ENCODE measurements around the gene BACE1-AS.

GRCh38 chr11:117299351-117300282 is 8.5 kb downstream of the BACE1-AS start:
- TF ChIP-seq CTCF (IDR thresholded peaks at IDR 0.05) = no peak
- TF ChIP-seq POLR2AphosphoS5 (IDR thresholded peaks at IDR 0.05; ENCODE audit: low read depth, low read length) = no peak
- TF ChIP-seq REST (IDR thresholded peaks at IDR 0.05; ENCODE audit: insufficient read depth in 1 of 2, low read depth in 2 of 2, low read length in 1 of 2) = no peak
- no peak for TF ChIP-seq SIN3A (IDR thresholded peaks at IDR 0.05; ENCODE audit: borderline replicate concordance, insufficient read depth, low read depth, low read length)
- no peak for TF ChIP-seq TCF7L2 (IDR thresholded peaks at IDR 0.05; ENCODE audit: low read depth, low read length)
